ENCODE data around the gene ARL8B.
A peak's percentile ranks its signal among the peaks of the same experiment; 100 is the strongest.
"Not testable (repeated sequence)": the region's sequence is repeated elsewhere in the genome, so short reads cannot be mapped to it uniquely, and the experiment has no call there.

Gene ARL8B

GRCh38 chr3:5122030-5122740 is at the start of gene ARL8B:
TSS of gene ARL8B (plus strand) at chr3:5122292. CDS start at chr3:5122466, 174 bp downstream.
- peak; percentile 93 for DNase-seq
- Mint-ChIP-seq H3K4me1 (peaks cover 31% of the 10 kb centered on the region), H3K36me3 (peaks cover 7% of the 10 kb centered on the region), H3K27me3 (no peaks in the 10 kb centered on the region), H3K4me3 (peak within 1 kb of the TSS; percentile 96), H3K9me3 (no peaks in the 10 kb centered on the region), H3K27ac (peak within 1 kb of the TSS; percentile 94)
- CTCF ChIA-PET = interaction anchor here (0.7 to 2.2 kb wide), 10 partner anchors 10 to 411 kb away, joined by 3 to 8 read pairs (median 4); partner anchors contain the start of gene EDEM1

GRCh38 chr3:5073374-5074085 is 48.6 kb upstream of the ARL8B start:
- H3K27ac Mint-ChIP-seq = no peak overlapping the region
- no peaks in the 10 kb centered on the region for H3K36me3 Mint-ChIP-seq
- no peaks in the 10 kb centered on the region for H3K9me3 Mint-ChIP-seq
- H3K4me1 Mint-ChIP-seq = no peaks in the 10 kb centered on the region
- no peak for DNase-seq
- H3K27me3 Mint-ChIP-seq = peaks cover 49% of the 10 kb centered on the region
- CTCF ChIA-PET = no interaction called here
- H3K4me3 Mint-ChIP-seq = no peak overlapping the region

GRCh38 chr3:5078151-5078550 is 43.9 kb upstream of the ARL8B start:
- no peaks in the 10 kb centered on the region for H3K36me3 Mint-ChIP-seq
- CTCF ChIA-PET = interaction anchor here (0.6 to 1.3 kb wide), 2 partner anchors 39 to 367 kb away, joined by 3 to 4 read pairs; no protein-coding TSS in a partner anchor
- no peaks in the 10 kb centered on the region for H3K4me1 Mint-ChIP-seq
- no peak overlapping the region for H3K4me3 Mint-ChIP-seq
- DNase-seq = no peak
- peaks cover 45% of the 10 kb centered on the region for H3K27me3 Mint-ChIP-seq
- H3K27ac Mint-ChIP-seq = no peak overlapping the region
- no peaks in the 10 kb centered on the region for H3K9me3 Mint-ChIP-seq

GRCh38 chr3:5079761-5080160 is 42.3 kb upstream of the ARL8B start:
- Mint-ChIP-seq H3K27me3 (peaks cover 49% of the 10 kb centered on the region), H3K4me3 (no peak overlapping the region), H3K36me3 (no peaks in the 10 kb centered on the region), H3K9me3 (no peaks in the 10 kb centered on the region), H3K4me1 (no peaks in the 10 kb centered on the region), H3K27ac (no peak overlapping the region)
- no peak for DNase-seq
- CTCF ChIA-PET = no interaction called here

GRCh38 chr3:5080779-5081550 is 41.1 kb upstream of the ARL8B start:
- no peaks in the 10 kb centered on the region for H3K36me3 Mint-ChIP-seq
- CTCF ChIA-PET = no interaction called here
- H3K27ac Mint-ChIP-seq = no peak overlapping the region
- H3K4me1 Mint-ChIP-seq = no peaks in the 10 kb centered on the region
- peaks cover 45% of the 10 kb centered on the region for H3K27me3 Mint-ChIP-seq
- no peaks in the 10 kb centered on the region for H3K9me3 Mint-ChIP-seq
- DNase-seq = no peak
- no peak overlapping the region for H3K4me3 Mint-ChIP-seq

GRCh38 chr3:5081973-5082788 is 39.9 kb upstream of the ARL8B start:
- H3K4me3 Mint-ChIP-seq, H3K36me3 Mint-ChIP-seq, H3K4me1 Mint-ChIP-seq, DNase-seq, CTCF ChIA-PET, H3K27ac Mint-ChIP-seq, H3K9me3 Mint-ChIP-seq: not testable (repeated sequence)
- peaks cover 48% of the 10 kb centered on the region for H3K27me3 Mint-ChIP-seq

- Mint-ChIP-seq H3K9me3 (no peaks in the 10 kb centered on the region), H3K4me3 (no peak overlapping the region), H3K4me1 (no peaks in the 10 kb centered on the region), H3K27ac (no peak overlapping the region), H3K27me3 (peaks cover 44% of the 10 kb centered on the region), H3K36me3 (no peaks in the 10 kb centered on the region)
- DNase-seq = no peak
- CTCF ChIA-PET = no interaction called here
Observed at GRCh38 chr3:5082789-5083115, 39.3 kb upstream of the ARL8B start.

- H3K36me3 Mint-ChIP-seq = no peaks in the 10 kb centered on the region
- no peaks in the 10 kb centered on the region for H3K9me3 Mint-ChIP-seq
- no peak overlapping the region for H3K4me3 Mint-ChIP-seq
- H3K4me1 Mint-ChIP-seq = no peaks in the 10 kb centered on the region
- H3K27me3 Mint-ChIP-seq = peaks cover 45% of the 10 kb centered on the region
- CTCF ChIA-PET = no interaction called here
- H3K27ac Mint-ChIP-seq = no peak overlapping the region
- no peak for DNase-seq
Observed at GRCh38 chr3:5084224-5084623, 37.9 kb upstream of the ARL8B start.

- Mint-ChIP-seq H3K27ac (no peak overlapping the region), H3K9me3 (no peaks in the 10 kb centered on the region), H3K4me3 (no peak overlapping the region), H3K36me3 (no peaks in the 10 kb centered on the region), H3K4me1 (no peaks in the 10 kb centered on the region), H3K27me3 (peaks cover 43% of the 10 kb centered on the region)
- no peak for DNase-seq
- CTCF ChIA-PET = interaction anchor here (0.7 kb wide), 1 partner anchor 227 kb away, joined by 3 read pairs; no protein-coding TSS in a partner anchor
Observed at GRCh38 chr3:5086708-5087107, 35.4 kb upstream of the ARL8B start.

- Mint-ChIP-seq H3K9me3 (no peaks in the 10 kb centered on the region), H3K4me1 (no peaks in the 10 kb centered on the region), H3K36me3 (no peaks in the 10 kb centered on the region), H3K27ac (no peak overlapping the region), H3K27me3 (peaks cover 43% of the 10 kb centered on the region), H3K4me3 (no peak overlapping the region)
- no peak for DNase-seq
- CTCF ChIA-PET = no interaction called here
Observed at GRCh38 chr3:5087209-5087608, 34.9 kb upstream of the ARL8B start.

- Mint-ChIP-seq H3K27ac (no peak overlapping the region), H3K9me3 (no peaks in the 10 kb centered on the region), H3K36me3 (no peaks in the 10 kb centered on the region), H3K4me1 (no peaks in the 10 kb centered on the region), H3K4me3 (no peak overlapping the region), H3K27me3 (peaks cover 42% of the 10 kb centered on the region)
- no peak for DNase-seq
- CTCF ChIA-PET = no interaction called here
Observed at GRCh38 chr3:5090197-5090596, 31.9 kb upstream of the ARL8B start.

GRCh38 chr3:5092018-5092417 is 30.1 kb upstream of the ARL8B start:
- Mint-ChIP-seq H3K27me3 (peaks cover 56% of the 10 kb centered on the region), H3K4me1 (no peaks in the 10 kb centered on the region), H3K36me3 (no peaks in the 10 kb centered on the region), H3K9me3 (no peaks in the 10 kb centered on the region), H3K4me3 (no peak overlapping the region), H3K27ac (no peak overlapping the region)
- DNase-seq = no peak
- CTCF ChIA-PET = no interaction called here

GRCh38 chr3:5093731-5094130 is 28.4 kb upstream of the ARL8B start:
- no peak for DNase-seq
- Mint-ChIP-seq H3K36me3 (no peaks in the 10 kb centered on the region), H3K27me3 (peaks cover 61% of the 10 kb centered on the region), H3K9me3 (no peaks in the 10 kb centered on the region), H3K27ac (no peak overlapping the region), H3K4me1 (no peaks in the 10 kb centered on the region), H3K4me3 (no peak overlapping the region)
- CTCF ChIA-PET = interaction anchor here (0.6 to 1.3 kb wide), 5 partner anchors 28 to 1582 kb away, joined by 3 read pairs; partner anchors contain the start of gene ARL8B

GRCh38 chr3:5095886-5096285 is 26.2 kb upstream of the ARL8B start:
- no peak overlapping the region for H3K27ac Mint-ChIP-seq

More at GRCh38 chr3:5095886-5096285, 26.2 kb upstream of the ARL8B start:
- no peak overlapping the region for H3K4me3 Mint-ChIP-seq
- no peaks in the 10 kb centered on the region for H3K4me1 Mint-ChIP-seq
- no peaks in the 10 kb centered on the region for H3K36me3 Mint-ChIP-seq
- no peaks in the 10 kb centered on the region for H3K9me3 Mint-ChIP-seq
- no peak for DNase-seq
- H3K27me3 Mint-ChIP-seq = peaks cover 60% of the 10 kb centered on the region
- CTCF ChIA-PET = interaction anchor here (0.6 kb wide), 1 partner anchor 581 kb away, joined by 4 read pairs; no protein-coding TSS in a partner anchor
